Measurements from ENCODE around the gene YIF1A.
"Not testable (repeated sequence)": the region's sequence is repeated elsewhere in the genome, so short reads cannot be mapped to it uniquely, and the experiment has no call there.

Gene YIF1A

GRCh38 chr11:66311470-66311964 is 22.6 kb upstream of the YIF1A start:
- H2AFZ ChIP-seq (ENCODE audit: low read depth, low read length): no peak overlapping the region
- peak overlapping the region; percentile 69; the same call in 1 of the 2 replicates for H3K4me3 ChIP-seq (ENCODE audit: low read length)
- no peak overlapping the region for H3K9ac ChIP-seq (ENCODE audit: low read length)
- H3K9me3 ChIP-seq (ENCODE audit: insufficient read depth, low read length): no peaks in the 10 kb centered on the region
- no peaks in the 10 kb centered on the region for H3K79me2 ChIP-seq (ENCODE audit: low read length)
- no peaks in the 10 kb centered on the region for H3K36me3 ChIP-seq (replicated peaks; ENCODE audit: low read depth, low read length)
- no peaks in the 10 kb centered on the region for H3K4me1 ChIP-seq (ENCODE audit: low read length)
- peaks cover 3% of the 10 kb centered on the region; the same call in 1 of the 2 replicates for H3K27me3 ChIP-seq (ENCODE audit: low read depth, low read length)
- H4K20me1 ChIP-seq (ENCODE audit: insufficient read depth, low read length): no peaks in the 10 kb centered on the region
- no peak overlapping the region for H3K27ac ChIP-seq (ENCODE audit: low read length)
- TF ChIP-seq EZH2phosphoT487 (IDR thresholded peaks at IDR 0.05; ENCODE audit: low read depth) (no peak), CTCF (IDR thresholded peaks at IDR 0.05; ENCODE audit: low read depth, low read length) (no peak; the same call in 1 of the 2 replicates)
- no peak overlapping the region for H3K4me2 ChIP-seq (ENCODE audit: low read length)

GRCh38 chr11:66310803-66311440 is 22.0 kb upstream of the YIF1A start:
- not testable (repeated sequence) for H3K4me3 ChIP-seq (ENCODE audit: low read length); H3K27ac ChIP-seq (ENCODE audit: low read length); H3K4me2 ChIP-seq (ENCODE audit: low read length); H4K20me1 ChIP-seq (ENCODE audit: insufficient read depth, low read length); H2AFZ ChIP-seq (ENCODE audit: low read depth, low read length); H3K4me1 ChIP-seq (ENCODE audit: low read length); H3K36me3 ChIP-seq (replicated peaks; ENCODE audit: low read depth, low read length); H3K9me3 ChIP-seq (ENCODE audit: insufficient read depth, low read length); H3K9ac ChIP-seq (ENCODE audit: low read length); H3K27me3 ChIP-seq (ENCODE audit: low read depth, low read length); H3K79me2 ChIP-seq (ENCODE audit: low read length)

GRCh38 chr11:66310324-66310723 is 21.4 kb upstream of the YIF1A start:
- Histone ChIP-seq H3K4me1 (ENCODE audit: low read length) (no peaks in the 10 kb centered on the region), H3K9me3 (ENCODE audit: insufficient read depth, low read length) (no peaks in the 10 kb centered on the region), H3K36me3 (replicated peaks; ENCODE audit: low read depth, low read length) (no peaks in the 10 kb centered on the region), H3K4me2 (ENCODE audit: low read length) (no peak overlapping the region), H2AFZ (ENCODE audit: low read depth, low read length) (no peak overlapping the region), H3K79me2 (ENCODE audit: low read length) (no peaks in the 10 kb centered on the region), H4K20me1 (ENCODE audit: insufficient read depth, low read length) (no peaks in the 10 kb centered on the region), H3K9ac (ENCODE audit: low read length) (no peak overlapping the region), H3K27me3 (ENCODE audit: low read depth, low read length) (peaks cover 3% of the 10 kb centered on the region; the same call in 1 of the 2 replicates), H3K4me3 (ENCODE audit: low read length) (no peak overlapping the region), H3K27ac (ENCODE audit: low read length) (no peak overlapping the region)
- TF ChIP-seq EZH2phosphoT487 (IDR thresholded peaks at IDR 0.05; ENCODE audit: low read depth) (no peak), CTCF (IDR thresholded peaks at IDR 0.05; ENCODE audit: low read depth, low read length) (no peak)

DNA sequence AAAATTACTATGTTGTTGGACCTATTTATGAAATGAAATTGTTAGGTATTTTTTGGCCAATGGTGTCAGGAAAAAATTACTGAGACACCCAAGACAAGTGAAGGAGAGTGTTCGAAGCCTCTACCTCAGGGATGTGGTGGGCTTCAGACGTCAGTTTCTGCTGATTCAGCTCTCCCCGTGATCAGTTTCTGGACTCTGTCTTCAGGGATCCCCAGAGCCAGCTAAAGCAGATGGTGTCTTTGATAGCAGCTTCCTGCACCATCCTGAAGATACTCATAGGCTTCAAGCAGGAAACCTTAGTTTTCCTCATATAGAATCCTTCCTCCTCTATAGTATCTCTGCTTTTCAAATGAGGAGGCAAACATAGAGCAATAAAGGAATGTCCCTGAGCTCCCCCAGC is 20.5 kb upstream of the YIF1A start:
- H3K36me3 ChIP-seq (replicated peaks; ENCODE audit: low read depth, low read length): no peaks in the 10 kb centered on the region
- H4K20me1 ChIP-seq (ENCODE audit: insufficient read depth, low read length): no peaks in the 10 kb centered on the region
- H3K4me1 ChIP-seq (ENCODE audit: low read length): no peaks in the 10 kb centered on the region
- peaks cover 3% of the 10 kb centered on the region; the same call in 1 of the 2 replicates for H3K27me3 ChIP-seq (ENCODE audit: low read depth, low read length)
- TF ChIP-seq EZH2phosphoT487 (IDR thresholded peaks at IDR 0.05; ENCODE audit: low read depth) (no peak), CTCF (IDR thresholded peaks at IDR 0.05; ENCODE audit: low read depth, low read length) (no peak)
- H2AFZ ChIP-seq (ENCODE audit: low read depth, low read length): no peak overlapping the region
- no peak overlapping the region for H3K9ac ChIP-seq (ENCODE audit: low read length)
- H3K27ac ChIP-seq (ENCODE audit: low read length): no peak overlapping the region
- no peak overlapping the region for H3K4me3 ChIP-seq (ENCODE audit: low read length)
- no peaks in the 10 kb centered on the region for H3K9me3 ChIP-seq (ENCODE audit: insufficient read depth, low read length)
- H3K79me2 ChIP-seq (ENCODE audit: low read length): no peaks in the 10 kb centered on the region
- no peak overlapping the region for H3K4me2 ChIP-seq (ENCODE audit: low read length)

Data from OCI-LY3 (cell line).